T-helper 2 cell treated with Interferon-gamma antibody and Interleukin-4, amounts not matched to agents 100 ng/mL and 5 ng/mL, for 36 hours (primary cell): ENCODE measurements around the gene SYTL2. TPM values are rescaled to one million over a fixed set of nuclear protein-coding genes. Genes with fewer than 3 reads are reported as not detected.

Experiments used
- intact Hi-C: fragments of 100-400 bp; cut with micrococcal nuclease; formaldehyde crosslinking; loops from one replicate; pipeline ENCODE4 v1.15.1; 2023
- total RNA-seq: library from RNA; stranded (reverse); gene quantifications from 2 replicates; pipeline ENCODE4 v1.2.3, GENCODE V29; 2022

SYTL2 gene
- total RNA-seq, 1 donor from 2014 or later = 29.0 TPM

- intact Hi-C loops = no loop called here
Observed at GRCh38 chr11:85742348-85742747, 68.6 kb downstream of the SYTL2 start.

- intact Hi-C loops = no loop called here
Observed at GRCh38 chr11:85740481-85741400, 70.2 kb downstream of the SYTL2 start.

GRCh38 chr11:85737738-85738137 is 73.2 kb downstream of the SYTL2 start:
- intact Hi-C loops = no loop called here

- intact Hi-C loops = no loop called here
Observed at GRCh38 chr11:85735876-85736460, 75.0 kb downstream of the SYTL2 start.

DNA sequence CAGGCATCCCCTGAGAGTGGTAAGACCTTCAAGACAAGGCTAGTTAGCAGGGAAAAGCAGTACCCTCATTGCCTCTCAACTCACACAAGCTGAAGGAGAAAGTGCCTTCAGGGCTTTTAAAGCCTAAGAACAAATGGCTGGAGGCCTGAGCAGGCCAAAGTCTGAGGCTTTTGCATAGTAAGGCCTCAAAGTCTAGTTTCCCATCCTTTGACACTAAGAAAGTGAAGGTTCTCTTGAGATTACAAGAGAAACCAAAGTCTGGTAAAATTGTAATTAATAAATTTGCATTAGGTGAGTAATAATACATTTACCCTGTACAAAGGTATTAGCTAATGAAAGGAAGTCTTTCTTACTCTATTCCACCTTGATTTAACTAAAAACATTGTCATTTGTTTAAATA is 78.0 kb downstream of the SYTL2 start:
- intact Hi-C loops = no loop called here

DNA sequence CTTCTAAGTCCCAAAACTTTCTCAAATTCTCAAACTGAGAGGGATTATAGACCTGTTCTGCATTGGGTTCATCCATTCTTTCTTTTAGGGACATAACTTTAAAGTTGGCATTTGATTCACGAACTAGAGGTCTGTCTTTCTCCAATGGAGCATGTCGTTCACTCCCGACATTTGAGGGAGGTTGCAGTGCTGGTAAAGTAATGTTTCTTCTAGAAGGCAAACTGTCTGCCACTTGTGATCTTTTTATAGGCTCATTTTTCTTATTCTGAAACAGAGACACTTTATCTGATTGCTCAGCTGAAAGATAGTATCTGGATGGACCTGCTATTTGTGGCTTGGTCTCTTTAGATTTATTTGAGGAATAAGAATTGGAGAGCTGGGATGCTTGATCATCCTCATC is 84.6 kb downstream of the SYTL2 start:
- intact Hi-C loops = no loop called here

DNA sequence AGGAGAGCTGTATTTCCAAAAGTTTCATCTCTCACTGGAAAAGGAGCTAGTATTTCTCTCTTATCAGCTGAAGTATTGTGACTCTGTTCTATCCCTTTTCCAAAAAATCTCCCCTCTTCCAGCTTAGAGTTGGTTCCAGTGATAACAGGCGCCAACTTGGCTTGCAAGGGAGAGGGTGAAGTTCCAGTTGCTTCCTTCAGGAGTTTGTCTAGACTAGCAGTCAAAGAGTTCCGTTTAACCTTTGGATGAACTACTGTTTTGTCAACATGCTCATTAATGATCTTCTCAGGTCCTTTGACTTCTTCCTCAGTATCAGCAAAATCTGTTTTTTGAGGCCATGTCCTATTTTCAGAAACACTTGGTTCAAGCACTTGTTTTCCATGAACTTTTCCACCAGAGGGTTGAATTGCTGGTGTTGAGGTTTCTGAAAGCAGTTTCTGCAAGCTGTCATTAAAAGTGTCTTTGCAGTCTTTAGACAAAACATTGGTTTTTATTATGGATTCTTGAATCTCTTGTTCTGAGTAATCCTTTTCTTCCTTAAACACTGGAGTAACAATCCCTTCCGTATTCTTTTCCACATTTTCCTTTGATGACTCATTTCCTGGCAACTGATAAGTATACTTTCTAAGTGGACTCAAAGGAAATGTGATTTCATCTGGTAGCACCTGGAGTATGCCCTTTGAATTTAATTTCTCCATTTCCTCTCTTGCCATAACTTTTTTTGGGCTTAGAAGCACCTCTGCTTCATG is 85.3 kb downstream of the SYTL2 start:
- intact Hi-C loops = no loop called here

- intact Hi-C loops = no loop called here
Observed at GRCh38 chr11:85724748-85725465, 86.0 kb downstream of the SYTL2 start.

DNA sequence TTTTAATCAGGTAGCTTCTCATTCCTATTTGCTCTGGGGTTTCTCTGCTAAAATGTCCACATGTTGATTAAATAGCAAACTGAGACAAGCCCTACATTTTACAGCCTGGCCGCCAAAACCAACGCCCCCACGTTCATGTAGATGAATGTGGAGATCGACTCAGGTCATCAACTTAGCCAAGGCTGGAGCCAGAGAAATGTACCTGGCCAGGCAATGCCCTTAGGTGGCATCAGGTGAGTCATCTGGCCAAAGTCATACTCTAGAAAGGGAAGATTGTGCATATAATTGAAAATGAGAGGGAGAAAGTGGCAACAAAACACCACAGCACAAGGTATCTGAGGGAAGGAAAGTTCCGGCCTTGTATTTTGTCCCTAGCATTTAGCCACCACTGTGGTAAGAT is 87.9 kb downstream of the SYTL2 start:
- intact Hi-C loops = no loop called here

GRCh38 chr11:85721191-85721590 is 89.8 kb downstream of the SYTL2 start:
- intact Hi-C loops = no loop called here

- intact Hi-C loops = no loop called here
Observed at GRCh38 chr11:85718991-85719807, 91.7 kb downstream of the SYTL2 start.

GRCh38 chr11:85718126-85718943 is 92.6 kb downstream of the SYTL2 start:
- intact Hi-C loops = no loop called here

DNA sequence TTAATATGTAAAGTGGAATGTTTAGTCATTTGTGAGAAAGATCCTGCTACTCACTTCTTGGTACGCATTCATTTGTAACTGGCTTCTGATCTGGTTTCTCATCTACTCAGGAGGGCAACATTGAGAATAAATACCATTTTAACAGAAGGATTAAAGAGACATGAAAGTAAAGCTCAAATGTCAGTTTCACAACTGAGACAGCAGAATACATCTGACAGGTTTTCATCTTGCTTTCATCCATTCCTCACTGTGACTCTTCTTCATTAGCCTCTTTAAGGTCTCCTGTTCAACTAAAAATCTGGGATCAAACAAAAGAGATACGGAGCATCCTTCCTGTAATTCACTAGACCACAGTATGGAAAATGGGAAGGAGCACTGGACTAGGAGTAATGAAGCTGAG is 93.5 kb downstream of the SYTL2 start:
- intact Hi-C loops = no loop called here

DNA sequence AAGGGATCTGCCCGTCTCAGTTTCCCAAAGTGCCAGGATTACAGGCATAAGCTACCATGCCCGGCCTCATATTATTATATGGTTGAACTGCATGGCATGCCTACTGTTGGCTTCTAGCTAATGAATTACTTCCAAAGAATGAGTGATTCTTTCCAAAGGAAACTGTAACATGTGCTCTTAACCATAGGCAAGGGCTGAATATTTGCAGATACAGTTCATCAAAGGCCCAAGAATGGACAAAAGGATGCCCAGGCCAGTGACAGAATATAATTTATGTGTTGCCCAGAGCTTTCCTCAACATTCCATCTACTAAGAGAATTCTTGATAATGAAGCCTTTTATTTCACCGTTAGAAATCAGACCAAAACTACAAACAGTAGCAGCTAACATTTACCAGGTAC is 98.0 kb downstream of the SYTL2 start:
- intact Hi-C loops = no loop called here

DNA sequence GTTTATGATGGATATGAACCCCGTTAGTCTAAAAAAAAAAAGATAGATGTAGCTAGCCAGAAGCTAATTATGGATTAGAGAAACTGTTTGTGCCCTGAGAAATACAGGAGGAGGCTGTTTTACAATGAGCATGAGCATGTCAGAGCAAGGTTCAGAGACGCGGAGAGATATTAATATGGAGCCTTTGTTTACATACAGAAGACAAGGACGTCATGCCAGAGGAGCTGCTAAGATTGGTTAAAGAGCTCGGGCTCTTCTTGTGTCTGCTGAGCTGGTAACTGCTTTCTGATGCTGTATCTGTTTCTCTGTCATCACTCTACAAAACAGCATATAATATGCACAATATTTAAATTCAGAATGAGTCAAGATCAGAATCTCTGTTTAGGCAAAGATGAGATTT is 100.0 kb downstream of the SYTL2 start:
- intact Hi-C loops = no loop called here

GRCh38 chr11:85709941-85710702 is 100.8 kb downstream of the SYTL2 start:
- intact Hi-C loops = no loop called here

GRCh38 chr11:85705800-85706199 is 105.1 kb downstream of the SYTL2 start:
- intact Hi-C loops = no loop called here

DNA sequence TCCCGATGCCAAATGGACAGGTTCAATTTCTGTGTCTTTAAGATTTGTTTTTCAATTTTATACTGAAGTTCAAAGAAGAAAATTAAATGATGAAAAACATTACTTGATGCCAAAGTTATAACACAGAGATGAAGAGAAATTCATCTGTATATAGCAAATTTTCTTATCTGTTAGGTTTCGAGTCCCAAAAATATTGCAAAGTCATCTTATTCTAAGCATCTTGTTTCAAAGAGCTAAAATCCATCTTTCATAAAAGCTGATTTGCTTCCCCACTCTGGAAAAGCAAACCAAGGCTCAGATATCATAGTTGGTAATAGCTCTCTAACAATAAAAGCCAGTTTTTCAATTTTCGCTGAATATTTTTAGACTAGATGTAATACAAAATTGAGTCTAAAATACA is 106.0 kb downstream of the SYTL2 start:
- intact Hi-C loops = no loop called here
